GM21723 (cell line): ENCODE results near the gene KRT1.
"Not testable (repeated sequence)": the region's sequence is repeated elsewhere in the genome, so short reads cannot be mapped to it uniquely, and the experiment has no call there.

Experiments
- ATAC-seq: cut with Tn5 transposase; IDR thresholded peaks from one replicate; pipeline ENCODE4 v1.9.1; 2021; ENCODE audit warnings: mild to moderate bottlenecking, moderate library complexity; ENCODE audit not compliant: unreplicated experiment

KRT1 gene

GRCh38 chr12:52683575-52684300 is 3.5 kb upstream of the KRT1 start:
- ATAC-seq, result no peak

- no peak for ATAC-seq
Observed at GRCh38 chr12:52682938-52683574, 2.8 kb upstream of the KRT1 start.

- no peak for ATAC-seq
Observed at GRCh38 chr12:52682381-52682660, 2.1 kb upstream of the KRT1 start.

GRCh38 chr12:52681526-52682380 is 1.5 kb upstream of the KRT1 start:
- ATAC-seq, result no peak

DNA sequence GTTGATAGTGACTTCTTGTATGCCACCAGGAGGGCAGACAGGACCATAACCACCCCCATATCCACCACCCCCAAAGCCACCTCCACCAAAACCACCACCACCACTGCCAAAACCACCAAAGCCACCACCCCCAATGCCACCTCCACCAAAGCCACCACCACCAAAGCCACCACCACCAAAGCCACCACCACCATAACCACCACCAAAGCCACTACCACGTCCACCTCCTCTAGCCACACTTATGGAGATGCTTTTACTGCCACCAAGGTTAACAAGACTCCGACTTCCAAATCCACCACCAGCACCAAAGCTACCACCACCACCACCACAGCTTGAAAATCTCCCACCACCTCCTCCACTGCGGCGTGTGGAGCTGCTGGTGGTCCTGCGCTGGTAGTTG is 332 bp downstream of the KRT1 start:
- no peak for ATAC-seq

DNA sequence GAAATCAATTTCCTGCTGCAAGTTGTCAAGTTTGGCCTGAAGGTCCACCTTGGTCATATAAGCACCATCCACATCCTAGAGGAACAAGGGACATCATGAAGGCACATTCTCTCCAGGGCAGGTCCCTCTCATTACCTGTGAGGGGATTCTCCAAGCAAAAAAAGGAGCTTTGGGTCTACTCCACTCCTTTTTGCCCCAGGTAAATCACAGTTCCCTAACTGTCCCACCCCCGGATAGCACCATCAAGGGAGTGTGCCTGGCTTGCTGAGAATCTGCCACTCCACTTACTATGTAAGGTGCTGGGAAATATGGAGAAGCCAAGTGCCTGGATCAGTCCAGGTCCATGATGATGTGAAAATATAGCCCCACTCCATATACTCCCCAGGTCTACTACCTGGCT is 2.5 kb downstream of the KRT1 start:
- no peak for ATAC-seq

GRCh38 chr12:52677126-52677525 is 3.1 kb downstream of the KRT1 start:
- ATAC-seq, result no peak

- no peak for ATAC-seq
Observed at GRCh38 chr12:52676163-52676562, 4.0 kb downstream of the KRT1 start.

DNA sequence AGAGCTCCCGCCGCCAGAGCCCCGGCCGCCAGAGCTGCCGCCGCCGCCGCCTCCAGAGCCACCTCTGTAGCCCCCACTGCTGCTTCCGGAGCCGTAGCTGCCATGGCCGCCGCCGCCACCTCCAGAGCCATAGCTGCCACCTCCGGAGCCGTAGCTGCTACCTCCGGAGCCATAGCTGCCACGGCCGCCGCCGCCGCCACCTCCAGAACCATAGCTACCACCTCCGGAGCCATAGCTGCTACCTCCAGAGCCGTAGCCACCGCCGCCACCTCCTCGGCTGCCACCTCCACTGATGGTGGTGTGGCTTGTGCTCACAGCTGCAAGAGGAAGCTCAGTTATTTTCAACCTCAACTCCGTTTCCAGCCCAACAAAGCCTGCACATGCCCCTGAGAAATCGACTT is 4.9 kb downstream of the KRT1 start:
- ATAC-seq, result no peak

GRCh38 chr12:52674433-52674775 is 5.8 kb downstream of the KRT1 start:
- no peak for ATAC-seq

GRCh38 chr12:52673713-52674432 is 6.3 kb downstream of the KRT1 start:
- ATAC-seq, result no peak

GRCh38 chr12:52673217-52673616 is 7.0 kb downstream of the KRT1 start:
- ATAC-seq, result no peak

DNA sequence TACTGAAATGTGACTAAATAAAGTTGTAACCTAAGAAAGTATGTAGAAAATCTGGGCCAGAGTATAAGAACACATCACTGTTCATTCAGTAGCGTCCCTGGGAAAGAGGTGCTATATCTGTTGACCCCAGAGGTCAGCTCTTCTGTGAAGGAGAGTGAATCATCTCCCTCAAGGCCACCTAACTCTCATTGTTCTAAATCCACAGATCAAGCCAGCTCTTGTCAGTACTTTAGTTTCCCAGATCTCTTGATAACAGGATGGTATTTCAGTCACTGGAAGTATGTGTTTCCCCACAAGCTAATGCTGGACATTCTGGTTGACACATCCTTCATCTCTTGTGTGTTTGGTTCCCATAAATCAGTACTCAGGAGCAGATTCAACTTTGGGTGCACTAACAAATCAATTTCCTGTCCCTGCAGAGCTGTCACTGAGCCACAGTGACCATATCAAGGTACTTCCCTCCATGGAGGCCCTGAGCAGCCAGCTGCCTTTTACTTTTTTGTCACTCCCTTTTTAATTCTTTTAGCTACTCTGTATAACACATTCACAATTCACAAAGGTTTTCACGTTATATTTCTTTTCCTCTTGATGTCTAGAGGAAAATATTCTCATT is 7.8 kb downstream of the KRT1 start:
- ATAC-seq, result no peak

DNA sequence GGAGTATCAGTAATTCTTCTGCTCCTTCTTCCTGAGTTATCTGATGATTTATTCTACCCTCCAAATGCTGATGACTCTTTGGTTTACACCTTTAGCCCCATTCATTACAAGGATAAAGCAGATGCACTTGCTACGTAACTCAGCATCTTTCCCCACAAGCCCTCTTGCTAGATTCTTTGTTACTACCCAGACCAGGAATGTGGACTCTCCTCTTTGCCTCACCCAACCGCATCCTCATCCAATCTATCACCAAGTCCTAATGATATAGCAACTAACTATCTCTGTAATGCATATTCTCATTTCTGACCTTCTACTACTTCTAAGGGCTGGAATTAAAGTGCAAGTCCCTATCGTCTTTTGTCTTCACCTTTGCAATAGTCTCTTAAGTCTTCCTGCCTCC is 9.2 kb downstream of the KRT1 start:
- no peak for ATAC-seq

DNA sequence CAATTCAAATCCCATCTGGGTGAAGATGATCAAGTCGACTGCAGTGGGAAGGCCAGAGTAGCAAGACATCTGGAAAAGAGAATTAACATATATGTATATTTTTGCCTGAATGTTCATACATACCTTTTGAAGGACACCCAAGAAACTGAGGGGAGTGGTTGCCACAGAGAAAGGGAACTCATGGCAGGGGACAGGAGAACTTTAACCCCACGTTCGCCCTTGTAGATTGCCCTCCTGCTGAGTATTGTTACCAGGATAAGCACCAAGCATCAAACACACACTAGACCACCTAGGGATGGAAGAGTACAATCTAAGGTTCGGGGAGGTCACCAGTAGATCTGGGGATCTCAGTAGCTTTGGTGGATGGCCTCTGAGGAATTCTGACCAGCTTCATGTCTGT is 9.7 kb downstream of the KRT1 start:
- ATAC-seq, result no peak

DNA sequence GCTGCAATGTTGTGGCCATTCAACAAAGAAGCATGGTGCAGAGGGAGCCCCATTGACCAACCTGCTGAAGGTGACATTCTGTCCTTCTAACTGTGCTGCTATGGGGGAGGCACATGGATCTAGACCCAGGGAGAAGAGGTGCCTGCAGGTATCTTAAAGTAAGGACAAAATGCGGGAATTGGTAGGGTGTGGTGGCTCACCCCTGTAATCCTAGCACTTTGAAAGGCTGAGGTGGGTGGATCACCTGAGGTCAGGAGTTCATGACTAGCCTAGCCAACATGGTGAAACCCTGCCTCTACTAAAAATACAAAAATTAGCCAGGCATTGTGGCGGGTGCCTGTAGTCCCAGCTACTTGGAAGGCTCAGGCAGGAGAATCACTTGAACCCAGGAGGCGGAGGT is 10.3 kb downstream of the KRT1 start:
- ATAC-seq, result not testable (repeated sequence)

DNA sequence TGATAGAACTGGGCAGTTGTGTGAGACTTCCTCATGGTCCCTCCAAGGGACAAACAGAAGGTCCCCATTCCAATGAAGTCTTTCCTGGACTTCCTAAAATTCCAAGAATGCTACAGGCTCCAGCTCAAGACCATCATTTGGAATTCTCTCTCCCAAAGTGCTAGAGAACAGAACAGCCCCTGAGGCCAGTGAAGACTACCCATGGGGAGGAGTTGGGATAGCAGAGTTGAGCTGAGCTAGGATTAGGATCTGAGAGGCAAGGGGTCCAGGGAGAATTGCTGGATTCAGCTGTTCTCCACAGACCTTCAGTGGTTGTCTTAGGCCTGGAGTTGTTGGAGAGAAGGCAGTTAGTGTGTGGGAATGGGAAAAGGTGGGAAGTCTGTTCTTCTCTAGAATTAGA is 10.8 kb downstream of the KRT1 start:
- no peak for ATAC-seq

GRCh38 chr12:52667931-52668330 is 12.3 kb downstream of the KRT1 start:
- no peak for ATAC-seq

DNA sequence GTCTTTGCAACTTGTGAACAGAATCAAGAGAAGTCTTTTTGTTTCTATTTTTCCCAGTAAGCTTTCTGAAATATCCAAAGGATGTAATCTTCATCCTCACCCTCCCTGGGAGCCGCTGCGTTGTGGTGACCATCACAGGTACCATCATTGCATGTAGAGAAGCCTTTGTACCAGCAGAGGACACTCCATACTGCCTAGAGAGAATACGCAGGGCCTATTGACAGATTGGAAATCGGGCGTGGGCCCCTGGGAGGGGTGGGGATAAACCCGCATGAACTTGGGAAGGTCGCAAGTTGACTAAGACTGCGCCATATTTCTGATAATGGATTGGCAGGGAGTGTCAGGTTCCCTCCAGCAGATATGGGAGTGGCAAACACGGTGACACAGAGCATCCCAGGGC is 12.7 kb downstream of the KRT1 start:
- no peak for ATAC-seq

- no peak for ATAC-seq
Observed at GRCh38 chr12:52666471-52666870, 13.7 kb downstream of the KRT1 start.

DNA sequence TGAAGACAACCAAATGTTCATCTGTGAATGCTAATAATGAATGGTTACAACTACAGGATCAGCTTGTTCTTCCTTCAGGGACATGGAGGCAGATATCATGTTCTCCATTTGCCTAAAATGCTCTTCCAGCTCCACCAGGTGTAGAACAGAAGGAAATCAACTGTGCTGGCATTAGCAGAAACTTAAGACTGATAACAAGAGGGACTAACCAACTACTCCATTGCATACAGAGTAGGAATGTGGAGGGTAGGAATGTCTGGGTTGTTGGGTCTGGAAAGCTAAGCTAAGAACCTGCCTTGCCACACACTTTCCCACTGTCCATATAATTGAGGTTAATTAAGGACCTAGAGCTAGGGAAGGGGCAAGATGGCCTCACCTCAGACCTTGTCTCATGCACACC is 16.8 kb downstream of the KRT1 start:
- ATAC-seq, result no peak
